SU-DHL-6 (cell line): ENCODE measurements around the gene CTTN.

Experiments
- EZH2phosphoT487 ChIP-seq: fragments of 200-600 bp; sonication (generic), shearing (Covaris generic); conservative IDR thresholded peaks from 2 replicates; pipeline ENCODE4 v1.6.1; 2018; ENCODE audit warnings: mild to moderate bottlenecking, antibody characterized with exemption, low read length, moderate library complexity, mixed read lengths
- TF ChIP-seq, protein P1 (sequence below): fragments of 200-600 bp; sonication (generic); IDR thresholded peaks from one replicate; pipeline ENCODE4 v1.5.1; 2017; ENCODE audit warnings: antibody characterized with exemption, mild to moderate bottlenecking, low read length, moderate library complexity; ENCODE audit not compliant: insufficient read depth, poor library complexity, severe bottlenecking

DNA sequence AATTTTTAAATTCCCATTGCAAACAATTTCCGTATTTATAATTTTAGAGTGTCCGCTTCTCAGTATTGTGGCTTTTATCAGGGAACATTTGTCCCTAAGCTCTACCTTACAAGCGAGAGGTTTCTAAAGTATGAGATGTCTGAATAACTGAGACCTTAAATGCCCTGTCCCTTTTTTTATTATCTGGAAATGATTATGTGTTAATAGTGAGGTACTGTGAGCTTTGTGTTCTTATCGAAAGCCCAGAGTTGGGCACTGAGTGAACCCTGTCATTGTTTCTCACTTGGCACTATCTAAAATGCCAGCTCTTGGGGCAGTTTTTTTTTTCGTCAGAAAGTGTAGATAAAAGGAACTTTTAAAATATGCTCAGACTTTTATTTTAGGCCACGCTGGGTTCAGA is 9.5 kb downstream of the CTTN start:
- TF ChIP-seq, protein P1, sequence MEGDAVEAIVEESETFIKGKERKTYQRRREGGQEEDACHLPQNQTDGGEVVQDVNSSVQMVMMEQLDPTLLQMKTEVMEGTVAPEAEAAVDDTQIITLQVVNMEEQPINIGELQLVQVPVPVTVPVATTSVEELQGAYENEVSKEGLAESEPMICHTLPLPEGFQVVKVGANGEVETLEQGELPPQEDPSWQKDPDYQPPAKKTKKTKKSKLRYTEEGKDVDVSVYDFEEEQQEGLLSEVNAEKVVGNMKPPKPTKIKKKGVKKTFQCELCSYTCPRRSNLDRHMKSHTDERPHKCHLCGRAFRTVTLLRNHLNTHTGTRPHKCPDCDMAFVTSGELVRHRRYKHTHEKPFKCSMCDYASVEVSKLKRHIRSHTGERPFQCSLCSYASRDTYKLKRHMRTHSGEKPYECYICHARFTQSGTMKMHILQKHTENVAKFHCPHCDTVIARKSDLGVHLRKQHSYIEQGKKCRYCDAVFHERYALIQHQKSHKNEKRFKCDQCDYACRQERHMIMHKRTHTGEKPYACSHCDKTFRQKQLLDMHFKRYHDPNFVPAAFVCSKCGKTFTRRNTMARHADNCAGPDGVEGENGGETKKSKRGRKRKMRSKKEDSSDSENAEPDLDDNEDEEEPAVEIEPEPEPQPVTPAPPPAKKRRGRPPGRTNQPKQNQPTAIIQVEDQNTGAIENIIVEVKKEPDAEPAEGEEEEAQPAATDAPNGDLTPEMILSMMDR = no peak
- TF ChIP-seq EZH2phosphoT487 = no peak
